ENCODE results near the gene OR10H5. TPM values are rescaled to one million over a fixed set of nuclear protein-coding genes. Genes with fewer than 3 reads are reported as not detected.

OR10H5 gene, protein sequence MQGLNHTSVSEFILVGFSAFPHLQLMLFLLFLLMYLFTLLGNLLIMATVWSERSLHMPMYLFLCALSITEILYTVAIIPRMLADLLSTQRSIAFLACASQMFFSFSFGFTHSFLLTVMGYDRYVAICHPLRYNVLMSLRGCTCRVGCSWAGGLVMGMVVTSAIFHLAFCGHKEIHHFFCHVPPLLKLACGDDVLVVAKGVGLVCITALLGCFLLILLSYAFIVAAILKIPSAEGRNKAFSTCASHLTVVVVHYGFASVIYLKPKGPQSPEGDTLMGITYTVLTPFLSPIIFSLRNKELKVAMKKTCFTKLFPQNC
- total RNA-seq: under 1 TPM in 1 of 2 experiments, not detected in 1; 0.04 TPM

DNA sequence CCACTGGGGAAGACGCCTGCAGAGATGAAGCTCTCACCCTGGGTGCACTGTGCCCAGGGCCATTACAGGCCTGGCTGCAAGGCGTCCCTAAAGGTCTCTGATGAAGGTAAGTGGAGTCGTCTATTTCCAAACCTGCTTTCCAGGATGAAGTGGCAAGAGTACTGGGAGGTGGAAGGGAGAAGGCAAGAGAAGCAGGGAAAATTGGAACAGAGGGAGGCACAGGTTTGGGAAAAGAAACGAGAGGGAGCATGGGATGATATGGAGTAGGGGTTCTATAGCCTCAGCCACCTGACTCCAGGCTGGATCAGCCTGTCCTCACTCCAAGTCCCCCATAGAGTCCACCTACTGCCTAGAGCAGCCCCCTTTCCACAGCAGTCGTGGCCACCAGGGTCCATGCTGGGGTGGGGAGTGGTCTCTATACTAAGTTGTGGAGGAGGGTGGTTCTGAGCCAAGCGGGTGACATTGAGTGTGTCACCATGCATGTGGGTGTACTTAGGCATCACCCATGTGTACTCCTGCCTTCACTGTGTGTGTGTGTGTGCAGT is at the start of gene OR10H5:
Gene OR10H5 (plus strand): TSS at position 51 of the 545 bp plus-strand sequence. CDS start 6,388 bp downstream, outside the sequence.
- Mint-ChIP-seq H3K27me3 (peaks cover 7% of the 10 kb centered on the region), H3K36me3 (ENCODE audit: low read depth) (no peaks in the 10 kb centered on the region), H3K4me3 (no peak within 1 kb of the TSS), H3K9me3 (no peaks in the 10 kb centered on the region), H3K4me1 (ENCODE audit: low read depth) (no peaks in the 10 kb centered on the region), H3K27ac (no peak within 1 kb of the TSS)
- TF ChIP-seq, protein P1, sequence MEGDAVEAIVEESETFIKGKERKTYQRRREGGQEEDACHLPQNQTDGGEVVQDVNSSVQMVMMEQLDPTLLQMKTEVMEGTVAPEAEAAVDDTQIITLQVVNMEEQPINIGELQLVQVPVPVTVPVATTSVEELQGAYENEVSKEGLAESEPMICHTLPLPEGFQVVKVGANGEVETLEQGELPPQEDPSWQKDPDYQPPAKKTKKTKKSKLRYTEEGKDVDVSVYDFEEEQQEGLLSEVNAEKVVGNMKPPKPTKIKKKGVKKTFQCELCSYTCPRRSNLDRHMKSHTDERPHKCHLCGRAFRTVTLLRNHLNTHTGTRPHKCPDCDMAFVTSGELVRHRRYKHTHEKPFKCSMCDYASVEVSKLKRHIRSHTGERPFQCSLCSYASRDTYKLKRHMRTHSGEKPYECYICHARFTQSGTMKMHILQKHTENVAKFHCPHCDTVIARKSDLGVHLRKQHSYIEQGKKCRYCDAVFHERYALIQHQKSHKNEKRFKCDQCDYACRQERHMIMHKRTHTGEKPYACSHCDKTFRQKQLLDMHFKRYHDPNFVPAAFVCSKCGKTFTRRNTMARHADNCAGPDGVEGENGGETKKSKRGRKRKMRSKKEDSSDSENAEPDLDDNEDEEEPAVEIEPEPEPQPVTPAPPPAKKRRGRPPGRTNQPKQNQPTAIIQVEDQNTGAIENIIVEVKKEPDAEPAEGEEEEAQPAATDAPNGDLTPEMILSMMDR (IDR thresholded peaks at IDR 0.05): no peak
- POLR2A ChIA-PET: no interaction called here
- DNase-seq: no peak
- CTCF ChIA-PET: no interaction called here
- intact Hi-C loops (cut with micrococcal nuclease): no loop called here
- ATAC-seq: no peak

GRCh38 chr19:15737722-15738121 is 49.7 kb upstream of the OR10H5 start, which contains the start of gene OR10H3:
Gene OR10H3 (plus strand): TSS chr19:15737985. CDS start chr19:15741393, 3,408 bp downstream.
- ATAC-seq: no peak
- intact Hi-C loops (cut with micrococcal nuclease): no loop called here
- H3K4me3 Mint-ChIP-seq: no peak within 1 kb of the TSS
- ChIA-PET POLR2A (no interaction called here), CTCF (interaction anchor here (0.6 kb wide), 1 partner anchor 884 kb away, joined by 3 read pairs; no protein-coding TSS in a partner anchor)
- no peak for DNase-seq
- no peaks in the 10 kb centered on the region for H3K36me3 Mint-ChIP-seq (ENCODE audit: low read depth)
- peaks cover 16% of the 10 kb centered on the region for H3K27me3 Mint-ChIP-seq
- peaks cover 15% of the 10 kb centered on the region for H3K9me3 Mint-ChIP-seq
- no peaks in the 10 kb centered on the region for H3K4me1 Mint-ChIP-seq (ENCODE audit: low read depth)
- H3K27ac Mint-ChIP-seq: no peak within 1 kb of the TSS
- TF ChIP-seq, protein P1 (IDR thresholded peaks at IDR 0.05): no peak

- ChIA-PET POLR2A (no interaction called here), CTCF (no interaction called here)
- DNase-seq (no peak), ATAC-seq (no peak)
- Mint-ChIP-seq H3K27me3 (peaks cover 24% of the 10 kb centered on the region), H3K36me3 (ENCODE audit: low read depth) (no peaks in the 10 kb centered on the region), H3K4me3 (no peak overlapping the region), H3K9me3 (peaks cover 15% of the 10 kb centered on the region), H3K27ac (no peak overlapping the region), H3K4me1 (ENCODE audit: low read depth) (no peaks in the 10 kb centered on the region)
- intact Hi-C loops (cut with micrococcal nuclease): no loop called here
- TF ChIP-seq, protein P1 (IDR thresholded peaks at IDR 0.05): no peak
Observed at GRCh38 chr19:15740785-15741184, 46.7 kb upstream of the OR10H5 start.

DNA sequence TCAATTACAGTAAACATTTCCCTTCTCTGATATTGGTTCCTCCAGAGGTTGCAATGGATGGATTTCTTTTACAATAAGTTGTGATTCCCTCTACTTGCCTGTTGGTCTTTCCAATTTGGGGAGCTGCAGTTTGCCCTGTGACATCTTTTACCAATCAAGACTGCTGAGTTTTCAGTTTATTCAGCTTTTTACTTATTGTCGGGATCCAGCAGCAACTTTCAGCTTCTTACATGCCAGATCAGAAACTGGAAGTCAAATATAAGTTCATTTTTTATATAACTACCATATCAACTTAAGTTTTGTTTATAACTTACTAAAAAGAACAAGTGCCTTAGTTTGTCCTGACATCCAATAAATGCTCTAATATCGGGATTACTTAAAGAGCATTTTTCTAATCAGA is 39.2 kb upstream of the OR10H5 start:
- Mint-ChIP-seq H3K4me3 (no peak overlapping the region), H3K9me3 (no peaks in the 10 kb centered on the region), H3K36me3 (ENCODE audit: low read depth) (no peaks in the 10 kb centered on the region), H3K4me1 (ENCODE audit: low read depth) (no peaks in the 10 kb centered on the region), H3K27ac (no peak overlapping the region), H3K27me3 (peaks cover 27% of the 10 kb centered on the region)
- ChIA-PET POLR2A (no interaction called here), CTCF (no interaction called here)
- TF ChIP-seq, protein P1 (IDR thresholded peaks at IDR 0.05): no peak
- no peak for ATAC-seq
- no peak for DNase-seq
- intact Hi-C loops (cut with micrococcal nuclease): no loop called here

DNA sequence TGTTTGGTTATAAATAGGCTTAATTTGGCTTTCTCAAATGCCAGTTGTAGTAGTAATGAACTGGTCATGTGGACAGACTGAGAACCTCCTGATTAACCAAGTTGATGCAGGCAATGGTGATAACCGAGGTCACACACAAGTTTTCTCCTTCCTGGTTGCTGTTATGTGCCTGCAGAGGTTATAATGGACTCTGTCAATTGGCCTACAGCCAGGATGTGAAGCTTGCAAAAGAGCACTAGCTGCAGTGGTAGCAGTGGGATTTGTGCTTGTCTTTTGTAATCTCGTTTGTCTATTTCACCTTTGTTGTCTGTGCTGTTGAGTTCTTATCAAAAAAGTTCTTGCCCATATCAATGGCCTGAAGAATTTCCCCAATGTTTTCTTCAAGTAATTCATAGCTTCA is 29.1 kb upstream of the OR10H5 start:
- intact Hi-C loops (cut with micrococcal nuclease): no loop called here
- Mint-ChIP-seq H3K4me1 (ENCODE audit: low read depth) (no peaks in the 10 kb centered on the region), H3K4me3 (no peak overlapping the region), H3K27me3 (peaks cover 55% of the 10 kb centered on the region), H3K9me3 (peaks cover 2% of the 10 kb centered on the region), H3K36me3 (ENCODE audit: low read depth) (no peaks in the 10 kb centered on the region), H3K27ac (no peak overlapping the region)
- DNase-seq: no peak
- ChIA-PET CTCF (no interaction called here), POLR2A (no interaction called here)
- ATAC-seq: no peak
- TF ChIP-seq, protein P1 (IDR thresholded peaks at IDR 0.05): no peak
